ENCODE measurements around the gene TMEM140. TPM values are rescaled to one million over a fixed set of nuclear protein-coding genes. Genes with fewer than 3 reads are reported as not detected.

TMEM140 gene
- total and polyA plus RNA-seq, 2 of the 13 experiments (the other 11 are each of a cell fraction or from before 2014, with no cell fraction given), result 9.2 to 21.7 TPM

GRCh38 chr7:135098391-135098790 lies 49.5 kb upstream of the TMEM140 start:
- ChIA-PET POLR2A (no interaction called here), CTCF (ENCODE audit: low intra/inter-chr PET ratio, low total read pairs) (no interaction called here)
- intact Hi-C loops (cut with micrococcal nuclease; ENCODE audit: unreplicated experiment), result no loop called here
- TF ChIP-seq NPAS2 (CRISPR knock-in tag; IDR thresholded peaks at IDR 0.05; ENCODE audit: borderline replicate concordance) (no peak), NR2F6 (IDR thresholded peaks at IDR 0.05) (no peak), NR2F6 (CRISPR knock-in tag; IDR thresholded peaks at IDR 0.05) (no peak)
- ATAC-seq (no peak), FAIRE-seq (no peak), DNase-seq (ENCODE audit: low spot score) (peak; percentile 23)
- BruUV-seq (replicated peaks), result no TSS peak
- 44% methylated on average over 3 of the region's 3 CpGs for WGBS (ENCODE audit: low lambda C conversion rate)
- H3K9me3 ChIP-seq (ENCODE audit: low read length), result no peaks in the 10 kb centered on the region
- no peak overlapping the region for H3K27ac ChIP-seq (ENCODE audit: extremely low read length, insufficient read depth, low read length)
- no peaks in the 10 kb centered on the region for H4K20me1 ChIP-seq (ENCODE audit: insufficient read depth, low read length)
- H3K4me3 ChIP-seq (replicated peaks in 1 of 3; ENCODE audit: insufficient read depth in 1 of 3, low read depth in 2 of 3, low read length in 3 of 3), result no peak overlapping the region
- in situ Hi-C loops (cut with HindIII; ENCODE audit: extremely low pct_ligation_motif_present, low pct_unique_long_range_greater_than_20kb), result no loop called here
- no peak overlapping the region for H2AFZ ChIP-seq (ENCODE audit: low read length)
- H3K9ac ChIP-seq (ENCODE audit: insufficient read depth, low read depth, low read length), result no peak overlapping the region
- no peaks in the 10 kb centered on the region for H3K79me2 ChIP-seq (ENCODE audit: insufficient read depth, low read length)
- no peaks in the 10 kb centered on the region for H3K36me3 ChIP-seq (replicated peaks in 1 of 2; ENCODE audit: control insufficient read depth in 1 of 2, insufficient read depth in 2 of 2, low read length in 2 of 2)
- H3K4me1 ChIP-seq (ENCODE audit: insufficient read depth, low read length), result peaks cover 31% of the 10 kb centered on the region
- no peak overlapping the region for H3K4me2 ChIP-seq (ENCODE audit: low read depth, low read length)
- no peaks in the 10 kb centered on the region for H3K27me3 ChIP-seq (ENCODE audit: control insufficient read depth in 1 of 2, insufficient read depth in 2 of 2, low read length in 2 of 2)

- no peak for ATAC-seq
- Histone ChIP-seq H3K4me2 (ENCODE audit: low read depth, low read length) (no peak overlapping the region), H3K36me3 (replicated peaks in 1 of 2; ENCODE audit: control insufficient read depth in 1 of 2, insufficient read depth in 2 of 2, low read length in 2 of 2) (no peaks in the 10 kb centered on the region), H3K79me2 (ENCODE audit: insufficient read depth, low read length) (no peaks in the 10 kb centered on the region), H3K9ac (ENCODE audit: insufficient read depth, low read depth, low read length) (no peak overlapping the region), H3K4me3 (replicated peaks in 1 of 3; ENCODE audit: insufficient read depth in 1 of 3, low read depth in 2 of 3, low read length in 3 of 3) (no peak overlapping the region), H2AFZ (ENCODE audit: low read length) (no peak overlapping the region), H3K27me3 (ENCODE audit: control insufficient read depth in 1 of 2, insufficient read depth in 2 of 2, low read length in 2 of 2) (no peaks in the 10 kb centered on the region), H3K27ac (ENCODE audit: extremely low read length, insufficient read depth, low read length) (no peak overlapping the region), H4K20me1 (ENCODE audit: insufficient read depth, low read length) (no peaks in the 10 kb centered on the region), H3K4me1 (ENCODE audit: insufficient read depth, low read length) (peaks cover 11% of the 10 kb centered on the region), H3K9me3 (ENCODE audit: low read length) (no peaks in the 10 kb centered on the region)
- no peak for DNase-seq (ENCODE audit: low spot score)
- in situ Hi-C loops (cut with HindIII; ENCODE audit: extremely low pct_ligation_motif_present, low pct_unique_long_range_greater_than_20kb), result no loop called here
- ChIA-PET CTCF (ENCODE audit: low intra/inter-chr PET ratio, low total read pairs) (no interaction called here), POLR2A (no interaction called here)
- no TSS peak for BruUV-seq (replicated peaks)
- TF ChIP-seq ZSCAN25 (CRISPR knock-in tag; IDR thresholded peaks at IDR 0.05) (no peak), GABPB1 (CRISPR knock-in tag; IDR thresholded peaks at IDR 0.05) (no peak), ELF4 (CRISPR knock-in tag; IDR thresholded peaks at IDR 0.05; ENCODE audit: borderline replicate concordance) (no peak), ONECUT2 (CRISPR knock-in tag; IDR thresholded peaks at IDR 0.05) (no peak), ZFP36L1 (CRISPR knock-in tag; IDR thresholded peaks at IDR 0.05) (no peak), ZSCAN22 (CRISPR knock-in tag; IDR thresholded peaks at IDR 0.05) (no peak), CREB1 (IDR thresholded peaks at IDR 0.05) (no peak), CREB1 (CRISPR knock-in tag; IDR thresholded peaks at IDR 0.05) (no peak), HNRNPL (IDR thresholded peaks at IDR 0.05; ENCODE audit: low read depth, low read length) (no peak), CREM (IDR thresholded peaks at IDR 0.05) (no peak), CREM (CRISPR knock-in tag; IDR thresholded peaks at IDR 0.05) (no peak), NONO (IDR thresholded peaks at IDR 0.05) (no peak), NONO (CRISPR knock-in tag; conservative IDR thresholded peaks at IDR 0.05) (no peak), ZNF839 (CRISPR knock-in tag; IDR thresholded peaks at IDR 0.05; ENCODE audit: borderline replicate concordance) (no peak), ATF6 (CRISPR knock-in tag; conservative IDR thresholded peaks at IDR 0.05) (no peak)
- intact Hi-C loops (cut with micrococcal nuclease; ENCODE audit: unreplicated experiment), result no loop called here
- FAIRE-seq, result no peak
These were observed 47.0 kb upstream of the TMEM140 start for GRCh38 chr7:135100856-135101255.
